ENCODE measurements around the gene FPGT.
A peak's percentile ranks its signal among the peaks of the same experiment; 100 is the strongest.
"Not testable (repeated sequence)": the region's sequence is repeated elsewhere in the genome, so short reads cannot be mapped to it uniquely, and the experiment has no call there.

The FPGT gene

GRCh38 chr1:74197657-74198552, at the start of gene FPGT, which contains the start of gene LRRIQ3:
Gene FPGT (plus strand): TSS chr1:74198242. CDS start chr1:74198279, 37 bp downstream.
Gene LRRIQ3 (minus strand): TSS chr1:74198176. CDS start chr1:74183684, 14,492 bp downstream.
- DNase-seq (ENCODE audit: low read depth): peak; percentile 92

DNA sequence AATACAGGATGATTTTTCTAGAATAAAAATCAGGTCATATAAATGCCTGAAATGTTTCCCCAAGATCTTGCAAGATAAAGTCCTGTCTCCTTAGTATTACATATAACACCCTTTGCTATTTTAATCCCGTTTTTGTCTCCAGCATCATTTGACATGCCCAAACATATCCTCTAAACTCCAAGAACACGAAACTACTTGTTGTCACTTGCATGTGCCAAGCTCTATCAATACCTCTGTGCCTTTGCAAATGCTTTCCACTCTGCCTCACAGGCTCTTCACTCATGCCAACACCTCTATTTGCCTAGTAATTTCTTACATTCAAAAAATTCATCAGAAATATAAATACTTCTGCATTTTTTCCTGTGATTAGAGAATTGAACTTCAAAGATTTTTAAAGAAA, 38.0 kb upstream of the FPGT start:
- no peak for DNase-seq (ENCODE audit: low read depth)

GRCh38 chr1:74161497-74161896, 36.5 kb upstream of the FPGT start:
- no peak for DNase-seq (ENCODE audit: low read depth)

- DNase-seq (ENCODE audit: low read depth): no peak
These were observed 35.7 kb upstream of the FPGT start for GRCh38 chr1:74162333-74162732.

GRCh38 chr1:74174423-74174822, 23.6 kb upstream of the FPGT start:
- not testable (repeated sequence) for DNase-seq (ENCODE audit: low read depth)

DNA sequence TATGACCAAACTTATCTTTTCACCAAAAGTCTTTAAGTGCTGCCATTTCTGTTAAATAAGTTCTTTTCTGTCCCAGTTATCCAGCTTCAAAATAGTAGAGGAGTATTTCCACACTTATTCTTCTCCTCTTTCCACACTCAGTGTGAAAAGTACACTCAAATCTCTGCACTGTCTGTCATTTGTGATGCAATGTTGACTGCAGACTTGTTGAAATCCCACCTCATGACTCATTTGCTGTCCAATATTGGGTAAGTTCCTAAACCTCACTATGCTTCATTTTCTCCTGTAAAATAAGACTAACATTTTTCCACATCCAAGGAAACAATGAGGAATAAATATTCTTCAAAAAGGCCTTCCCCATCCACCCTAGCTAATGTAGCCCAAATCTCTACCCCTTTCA, 17.6 kb upstream of the FPGT start:
- no peak for DNase-seq (ENCODE audit: low read depth)

GRCh38 chr1:74193908-74194307, 4.1 kb upstream of the FPGT start:
- DNase-seq (ENCODE audit: low read depth): no peak

GRCh38 chr1:74195339-74195738, 2.7 kb upstream of the FPGT start:
- DNase-seq (ENCODE audit: low read depth): no peak

- DNase-seq (ENCODE audit: low read depth): no peak
These were observed 787 bp upstream of the FPGT start for GRCh38 chr1:74197255-74197654.

- no peak for DNase-seq (ENCODE audit: low read depth)
These were observed 1.5 kb downstream of the FPGT start for GRCh38 chr1:74199504-74199903.

- DNase-seq (ENCODE audit: low read depth): no peak
These were observed 7.2 kb downstream of the FPGT start for GRCh38 chr1:74205266-74205665.

DNA sequence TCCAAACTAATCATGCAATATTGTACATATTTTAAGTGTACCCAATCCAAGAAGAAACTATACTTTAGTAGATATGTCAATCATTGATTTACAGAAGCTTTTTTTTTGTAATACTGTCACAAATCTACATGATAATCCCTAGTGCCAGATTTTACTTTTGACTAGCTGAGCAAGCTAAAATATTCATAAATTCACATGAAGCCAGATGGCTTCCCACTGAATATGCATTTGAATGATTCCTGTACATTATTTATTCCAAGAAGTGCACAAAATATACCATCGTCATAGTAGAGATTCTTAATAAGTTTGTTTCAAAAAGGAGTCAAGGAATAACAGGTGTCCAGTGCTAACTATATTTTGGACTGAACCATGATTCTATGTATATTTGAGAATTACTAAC, 17.2 kb downstream of the FPGT start:
- DNase-seq (ENCODE audit: low read depth): no peak

DNA sequence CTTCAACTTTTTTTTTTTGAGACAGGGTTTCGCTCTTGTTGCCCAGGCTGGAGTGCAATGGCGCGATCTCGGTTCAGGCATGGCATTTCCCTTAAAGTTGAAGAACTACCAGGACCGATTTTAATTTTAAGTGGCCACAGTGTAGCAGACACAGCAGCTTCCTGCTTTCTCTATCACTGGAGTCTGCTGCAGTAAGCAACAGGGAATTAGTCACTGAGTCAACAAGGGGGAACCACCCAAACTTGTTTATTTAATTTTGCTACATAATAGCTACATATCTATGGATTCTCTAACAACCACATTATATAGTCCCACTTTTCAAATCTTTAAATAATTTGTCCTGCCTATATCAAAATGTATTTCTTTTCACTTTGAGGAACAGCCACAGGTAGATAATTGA, 24.7 kb downstream of the FPGT start:
- no peak for DNase-seq (ENCODE audit: low read depth)

DNA sequence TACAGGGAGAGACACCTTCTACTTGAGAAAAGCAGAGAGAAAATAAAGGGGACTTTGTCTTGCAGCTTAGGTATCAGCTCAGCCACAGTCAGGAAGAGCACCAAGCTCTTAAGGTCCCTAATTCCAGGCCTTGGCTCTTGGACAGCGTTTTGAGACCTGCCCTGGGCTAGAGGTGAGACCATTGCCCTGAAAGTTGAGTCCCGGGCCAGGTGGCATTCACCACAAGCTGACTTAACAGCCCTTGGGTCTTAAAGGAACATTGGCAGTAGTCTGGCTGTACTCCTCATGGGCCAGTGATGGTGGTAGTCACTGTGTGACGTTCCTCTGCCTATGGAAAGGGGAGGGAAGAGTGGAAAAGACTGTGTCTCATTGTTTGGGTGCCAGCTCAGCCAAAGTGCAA, 25.4 kb downstream of the FPGT start:
- no peak for DNase-seq (ENCODE audit: low read depth)

DNA sequence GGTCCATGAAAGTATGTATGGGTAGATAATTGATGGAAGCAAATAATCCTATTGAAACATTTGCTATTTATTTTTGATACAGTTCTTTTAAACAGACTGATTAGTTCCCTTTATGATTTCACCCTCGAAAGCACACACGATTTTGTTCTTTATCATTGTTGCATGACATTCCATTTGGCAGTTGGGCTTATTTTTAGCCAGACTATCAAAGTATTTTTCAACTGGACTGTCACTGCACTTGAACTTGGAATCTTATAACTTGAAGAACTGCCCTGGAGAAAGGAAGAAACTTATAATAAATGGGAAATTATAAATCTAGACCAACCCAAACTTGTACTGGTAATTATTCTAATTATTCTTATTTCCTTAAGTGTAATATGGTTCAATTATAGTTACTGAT, 37.1 kb downstream of the FPGT start, which contains the start of gene TNNI3K:
TNNI3K (plus strand) TSS at position 235 of the 400 bp plus-strand sequence; CDS start at position 300, 65 bp downstream.
- DNase-seq (ENCODE audit: low read depth): no peak

GRCh38 chr1:74236440-74236839, 38.4 kb downstream of the FPGT start:
- DNase-seq (ENCODE audit: low read depth): no peak

DNA sequence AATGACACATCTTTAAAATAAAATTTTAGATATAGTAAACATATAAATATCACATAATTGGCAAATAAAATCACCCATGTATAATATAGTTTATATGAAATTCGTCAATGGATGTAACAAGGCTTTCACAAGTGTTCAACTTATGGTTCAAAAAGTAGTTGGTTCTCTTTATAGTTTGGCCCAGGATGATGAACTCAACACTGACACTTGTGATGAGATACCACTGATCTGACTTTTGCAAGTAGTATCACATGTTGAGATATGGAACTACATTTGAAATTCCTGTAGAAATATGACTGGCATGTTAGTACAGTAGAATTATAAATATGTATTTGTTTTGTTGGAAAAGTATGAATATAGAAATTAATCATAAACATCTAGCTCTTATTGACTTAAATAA, 39.0 kb downstream of the FPGT start:
- no peak for DNase-seq (ENCODE audit: low read depth)

DNA sequence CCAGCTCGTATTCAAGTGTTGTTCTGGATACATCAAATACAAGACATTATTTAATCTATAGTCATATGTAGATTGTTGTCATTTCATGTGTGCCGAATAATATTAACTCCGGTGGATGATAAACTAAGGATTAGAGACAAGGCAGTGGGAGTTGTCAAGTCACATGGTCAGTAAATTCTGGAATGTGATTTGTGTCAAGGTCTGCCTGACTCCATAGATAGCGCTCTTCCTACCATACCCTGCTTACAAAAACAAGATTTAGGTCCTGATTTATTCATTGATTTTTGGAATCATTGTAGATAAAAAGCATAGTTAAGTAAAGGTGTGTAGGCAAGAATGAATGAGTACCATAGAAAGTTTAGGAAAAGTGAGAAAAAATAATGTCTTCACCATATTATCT, 39.7 kb downstream of the FPGT start:
- no peak for DNase-seq (ENCODE audit: low read depth)

DNA sequence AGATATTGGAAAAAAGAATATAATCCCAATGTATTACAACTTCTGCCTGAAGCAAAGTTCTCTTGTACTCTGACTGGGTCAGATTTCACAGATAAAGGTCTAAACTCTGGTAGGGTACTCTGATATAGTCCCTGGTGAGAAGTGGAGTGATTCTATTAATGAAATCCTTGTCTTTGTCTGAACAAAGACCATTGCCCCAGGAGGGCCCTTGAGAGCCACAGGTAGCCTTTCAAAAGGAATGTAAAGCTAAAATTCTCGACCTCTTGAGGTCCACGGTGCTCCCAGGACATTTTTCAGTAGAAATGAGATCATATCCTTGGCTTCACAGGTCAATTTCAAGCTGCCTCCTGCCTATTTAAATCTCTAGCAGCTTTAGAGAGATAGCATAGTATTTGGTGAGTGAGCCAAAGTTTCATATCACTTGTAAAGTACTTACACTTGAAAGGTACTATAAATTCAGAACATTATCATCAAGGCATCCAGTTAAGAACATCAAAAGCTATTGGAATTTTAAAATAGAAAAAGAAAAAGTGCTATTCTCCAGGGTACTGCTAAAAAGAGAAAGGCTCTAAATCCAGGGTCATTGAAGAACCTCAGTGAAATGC, 47.2 kb downstream of the FPGT start:
- DNase-seq (ENCODE audit: low read depth): no peak

- DNase-seq (ENCODE audit: low read depth): no peak
These were observed 48.3 kb downstream of the FPGT start for GRCh38 chr1:74246315-74246714.

- DNase-seq (ENCODE audit: low read depth): no peak
These were observed 50.0 kb downstream of the FPGT start for GRCh38 chr1:74247881-74248528.

DNA sequence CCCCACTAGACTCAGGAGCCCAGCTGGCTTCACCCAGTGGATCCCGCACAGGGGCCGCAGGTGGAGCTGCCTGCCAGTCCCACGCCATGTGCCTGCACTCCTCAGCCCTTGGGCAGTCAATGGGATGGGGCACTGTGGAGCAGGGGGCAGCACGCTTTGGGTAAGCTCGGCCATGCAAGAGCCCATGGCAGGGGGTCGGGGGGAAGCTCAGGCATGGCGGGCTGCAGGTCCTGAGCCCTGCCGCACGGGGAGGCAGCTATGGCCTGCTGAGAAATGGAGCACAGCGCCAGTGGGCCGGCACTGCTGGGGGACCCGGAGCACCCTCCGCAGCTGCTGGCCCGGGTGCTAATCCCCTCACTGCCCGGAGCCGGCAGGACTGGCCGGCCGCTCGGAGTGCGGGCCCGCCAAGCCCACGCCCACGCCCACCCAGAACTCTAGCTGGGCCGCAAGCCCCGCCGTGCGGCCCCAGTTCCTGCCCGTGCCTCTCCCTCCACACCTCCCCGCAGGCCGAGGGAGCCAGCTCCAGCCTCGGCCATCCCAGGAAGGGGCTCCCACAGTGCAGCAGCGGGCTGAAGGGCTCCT, 55.3 kb downstream of the FPGT start:
- not testable (repeated sequence) for DNase-seq (ENCODE audit: low read depth)
